H9 (cell line): Measurements from ENCODE around the gene ZBTB26. TPM values are rescaled to one million over a fixed set of nuclear protein-coding genes. Genes with fewer than 3 reads are reported as not detected.

ENCODE experiments used
- DNase-seq: peaks from one replicate; pipeline ENCODE4 v3.0.0-alpha.2; 2017
- H2AFZ ChIP-seq: one replicate; pipeline ENCODE4 v1.6.1; 2013; ENCODE audit warnings: mild to moderate bottlenecking, low read length, control low read depth, moderate library complexity
- H2AK5ac ChIP-seq: 2 replicates; pipeline ENCODE4 v1.6.1; 2013; ENCODE audit warnings: low read length, control low read depth, mixed read lengths; ENCODE audit not compliant: insufficient read length
- H2BK120ac ChIP-seq: one replicate; pipeline ENCODE4 v1.6.1; 2013; ENCODE audit warnings: low read depth, mild to moderate bottlenecking, low read length, control low read depth, inconsistent platforms; ENCODE audit not compliant: poor library complexity, severe bottlenecking
- H2BK12ac ChIP-seq: 2 replicates; pipeline ENCODE4 v1.6.1; 2013; ENCODE audit warnings: low read length, control low read depth, mixed read lengths, low read depth; ENCODE audit not compliant: insufficient read length
- H2BK15ac ChIP-seq: 2 replicates; pipeline ENCODE4 v1.6.1; 2013; ENCODE audit warnings: low read depth, low read length, control low read depth
- H2BK20ac ChIP-seq: one replicate; pipeline ENCODE4 v1.6.1; 2013; ENCODE audit warnings: low read depth, mild to moderate bottlenecking, low read length, control low read depth, inconsistent platforms; ENCODE audit not compliant: poor library complexity, severe bottlenecking
- H2BK5ac ChIP-seq: 2 replicates; pipeline ENCODE4 v1.6.1; 2013; ENCODE audit warnings: low read length, control low read depth, mixed read lengths; ENCODE audit not compliant: insufficient read length
- H3K14ac ChIP-seq: 2 replicates; pipeline ENCODE4 v1.6.1; 2013; ENCODE audit warnings: low read length, control low read depth; ENCODE audit not compliant: insufficient read depth
- H3K18ac ChIP-seq: 2 replicates; pipeline ENCODE4 v1.6.1; 2013; ENCODE audit warnings: low read depth, mild to moderate bottlenecking, mixed read lengths, low read length, control low read depth; ENCODE audit not compliant: insufficient read length
- H3K23ac ChIP-seq: 2 replicates; pipeline ENCODE4 v1.6.1; 2013; ENCODE audit warnings: low read length, control low read depth, mixed read lengths, low read depth; ENCODE audit not compliant: insufficient read length
- H3K23me2 ChIP-seq: 2 replicates; pipeline ENCODE4 v1.6.1; 2013; ENCODE audit warnings: low read depth, mild to moderate bottlenecking, mixed read lengths, low read length, control low read depth; ENCODE audit not compliant: insufficient read length, poor library complexity, severe bottlenecking
- H3K27ac ChIP-seq: 2 replicates; pipeline ENCODE4 v1.5.1; 2013; ENCODE audit warnings: low read length, control low read depth, mixed read lengths, low read depth; ENCODE audit not compliant: insufficient read length
- H3K27me3 ChIP-seq: 2 replicates; pipeline ENCODE4 v1.6.1; 2013; ENCODE audit warnings: low read length, control low read depth, inconsistent platforms; ENCODE audit not compliant: insufficient read depth
- H3K4ac ChIP-seq: 2 replicates; pipeline ENCODE4 v1.6.1; 2013; ENCODE audit warnings: low read depth, mild to moderate bottlenecking, control low read depth, inconsistent platforms, low read length, moderate library complexity
- H3K4me1 ChIP-seq: 2 replicates; pipeline ENCODE4 v1.6.1; 2013; ENCODE audit warnings: low read length, control low read depth, inconsistent platforms; ENCODE audit not compliant: insufficient read depth
- H3K4me2 ChIP-seq: 2 replicates; pipeline ENCODE4 v1.6.1; 2013; ENCODE audit warnings: low read length, control low read depth, mixed read lengths; ENCODE audit not compliant: insufficient read length, insufficient read depth
- H3K56ac ChIP-seq: 2 replicates; pipeline ENCODE4 v1.6.1; 2013; ENCODE audit warnings: low read depth, mild to moderate bottlenecking, mixed read lengths, low read length, control low read depth; ENCODE audit not compliant: insufficient read length
- H3K79me1 ChIP-seq: 2 replicates; pipeline ENCODE4 v1.6.1; 2013; ENCODE audit warnings: low read depth, mild to moderate bottlenecking, moderate library complexity, low read length, control low read depth, inconsistent platforms; ENCODE audit not compliant: insufficient read depth, poor library complexity, severe bottlenecking
- H3K79me2 ChIP-seq: 2 replicates; pipeline ENCODE4 v1.6.1; 2013; ENCODE audit warnings: low read length, control low read depth, inconsistent platforms; ENCODE audit not compliant: insufficient read depth
- H3K9ac ChIP-seq: 2 replicates; pipeline ENCODE4 v1.6.1; 2013; ENCODE audit warnings: low read length, control low read depth, mixed read lengths; ENCODE audit not compliant: insufficient read length; ENCODE audit errors: extremely low read depth
- H3K9me3 ChIP-seq: one replicate; pipeline ENCODE4 v1.6.1; 2013; ENCODE audit warnings: low read depth, low read length, inconsistent platforms; ENCODE audit not compliant: control insufficient read depth
- H3T11ph ChIP-seq: one replicate; pipeline ENCODE4 v1.6.1; 2013; ENCODE audit warnings: mild to moderate bottlenecking, low read length, control low read depth, inconsistent platforms
- H4K20me1 ChIP-seq: one replicate; pipeline ENCODE4 v1.6.1; 2013; ENCODE audit not compliant: control insufficient read depth, insufficient read length, insufficient read depth
- H4K5ac ChIP-seq: 2 replicates; pipeline ENCODE4 v1.6.1; 2013; ENCODE audit warnings: low read depth, mild to moderate bottlenecking, mixed read lengths, low read length, control low read depth; ENCODE audit not compliant: insufficient read length
- H4K8ac ChIP-seq: replicated peaks from 2 replicates; pipeline ENCODE4 v1.6.1; 2013; ENCODE audit warnings: low read length, control low read depth, mixed read lengths, low read depth; ENCODE audit not compliant: insufficient read length
- H4K91ac ChIP-seq: 2 replicates; pipeline ENCODE4 v1.6.1; 2013; ENCODE audit warnings: low read depth, mild to moderate bottlenecking, moderate library complexity, mixed read lengths, low read length, control low read depth; ENCODE audit not compliant: insufficient read length
- H3K27ac Mint-ChIP-seq, 3 experiments: 2 replicates in 2 of 3; 3 replicates in 1 of 3; pipeline ENCODE4 v1.8.0; 2020 to 2021; ENCODE audit warnings: mixed read lengths in 3 of 3, mild to moderate bottlenecking in 1 of 3, moderate library complexity in 1 of 3
- H3K27me3 Mint-ChIP-seq: 2 replicates; pipeline ENCODE4 v1.8.0; 2021; ENCODE audit warnings: low read depth, mild to moderate bottlenecking, moderate library complexity, mixed read lengths
- H3K36me3 Mint-ChIP-seq, 3 experiments: 2 replicates in 2 of 3; 3 replicates in 1 of 3; pipeline ENCODE4 v1.8.0; 2020 to 2021; ENCODE audit warnings: low read depth in 3 of 3, mixed read lengths in 3 of 3; ENCODE audit not compliant: insufficient read depth in 1 of 3
- H3K4me1 Mint-ChIP-seq, 2 experiments: 2 replicates each; pipeline ENCODE4 v1.8.0; 2020; ENCODE audit warnings: mixed read lengths in 2 of 2
- H3K4me3 Mint-ChIP-seq, 2 experiments: 2 replicates in 1 of 2; 3 replicates in 1 of 2; pipeline ENCODE4 v1.8.0; 2020 to 2021; ENCODE audit warnings: mild to moderate bottlenecking in 2 of 2, mixed read lengths in 2 of 2, moderate library complexity in 1 of 2
- H3K9me3 Mint-ChIP-seq, 2 experiments: 2 replicates in 1 of 2; 3 replicates in 1 of 2; pipeline ENCODE4 v1.8.0; 2020; ENCODE audit warnings: mild to moderate bottlenecking in 2 of 2, mixed read lengths in 2 of 2, moderate library complexity in 1 of 2
- WGBS: extraction: QIAGEN DNeasy Blood & Tissue Kit; methylation state at CpG from one replicate; pipeline ENCODE4 v1.1.7; 2013; ENCODE audit warnings: missing lambda C conversion rate, low lambda C conversion rate, mixed read lengths; ENCODE audit not compliant: insufficient read length; ENCODE audit errors: extremely low coverage; 5-methylcytosine and 5-hydroxymethylcytosine counted together
- total RNA-seq: library from RNA; stranded (reverse); gene quantifications from 2 replicates; pipeline ENCODE4 v1.2.1, GENCODE V29; 2021
- TF ChIP-seq, protein P1 (sequence below): fragments of 200-600 bp; sonication (generic); conservative IDR thresholded peaks from 3 replicates; pipeline ENCODE4 v1.8.0; 2021; ENCODE audit warnings: antibody characterized with exemption, mild to moderate bottlenecking

The ZBTB26 gene
- total RNA-seq, 1 experiment from 2014 or later = 5.8 TPM

DNA sequence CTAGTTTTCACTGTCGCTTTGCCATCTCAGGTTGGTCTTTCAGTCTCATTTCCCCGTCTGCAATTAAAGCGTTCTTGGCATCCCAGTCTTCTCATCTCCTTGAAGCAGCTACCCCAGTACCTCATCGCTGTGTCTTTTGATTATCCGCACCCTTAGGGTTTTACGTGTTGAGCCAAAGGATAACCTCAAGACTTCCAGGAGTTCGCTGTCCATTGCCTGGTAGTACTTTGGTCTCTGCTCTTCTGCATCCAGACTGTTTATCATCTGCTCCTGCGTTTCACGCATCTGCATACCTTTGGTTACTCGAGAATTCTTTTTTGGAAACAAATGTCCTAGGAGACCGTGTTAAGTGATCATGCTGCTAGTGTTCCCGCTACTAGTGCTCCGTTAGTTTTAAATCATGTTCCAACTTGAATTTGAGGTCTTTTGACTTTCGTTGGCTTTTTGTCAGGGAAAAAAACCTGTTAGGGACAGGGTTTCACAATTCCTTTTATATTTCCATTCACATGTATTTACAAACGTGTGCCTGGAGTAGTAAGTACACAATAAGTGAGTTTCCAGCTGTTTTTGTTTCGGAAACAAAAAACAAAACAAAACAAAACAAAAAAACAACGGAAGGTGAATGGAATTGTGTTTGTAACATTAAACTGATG lies 10.4 kb upstream of the ZBTB26 start:
- Histone ChIP-seq H3K23ac (no peak overlapping the region), H2AFZ (no peak overlapping the region), H4K5ac (no peak overlapping the region), H4K20me1 (no peaks in the 10 kb centered on the region), H3K27ac (peak overlapping the region; percentile 10), H3T11ph (no peak overlapping the region), H3K79me2 (peaks cover 22% of the 10 kb centered on the region; the same call in 1 of the 2 replicates), H3K56ac (no peak overlapping the region), H3K9ac (peak overlapping the region; percentile 91), H3K4me1 (peaks cover 2% of the 10 kb centered on the region; the same call in 1 of the 2 replicates), H3K9me3 (no peaks in the 10 kb centered on the region), H3K14ac (peak overlapping the region; percentile 41; the same call in 1 of the 2 replicates), H2BK12ac (no peak overlapping the region), H3K4ac (no peak overlapping the region), H4K8ac (no peak overlapping the region), H3K23me2 (peaks cover 3% of the 10 kb centered on the region), H3K79me1 (no peaks in the 10 kb centered on the region), H3K18ac (no peak overlapping the region), H4K91ac (no peak overlapping the region), H2BK5ac (no peak overlapping the region), H2BK120ac (no peak overlapping the region), H3K27me3 (no peaks in the 10 kb centered on the region), H2AK5ac (no peak overlapping the region), H2BK20ac (no peak overlapping the region), H2BK15ac (no peak overlapping the region), H3K4me2 (peak overlapping the region; percentile 70)
- Mint-ChIP-seq H3K27ac (peak overlapping the region; percentile 97 to 99 (median 99)), H3K27me3 (no peaks in the 10 kb centered on the region), H3K4me1 (peaks cover 19 to 22% of the 10 kb centered on the region in 2 experiments), H3K4me3 (peak overlapping the region; percentile 91 to 94), H3K36me3 (peaks cover 6 to 20% (median 14%) of the 10 kb centered on the region in 3 experiments), H3K9me3 (no peaks in the 10 kb centered on the region)
- no peak for DNase-seq
- no CpG with 5 or more reads among the region's 17 CpGs for WGBS
- TF ChIP-seq, protein P1, sequence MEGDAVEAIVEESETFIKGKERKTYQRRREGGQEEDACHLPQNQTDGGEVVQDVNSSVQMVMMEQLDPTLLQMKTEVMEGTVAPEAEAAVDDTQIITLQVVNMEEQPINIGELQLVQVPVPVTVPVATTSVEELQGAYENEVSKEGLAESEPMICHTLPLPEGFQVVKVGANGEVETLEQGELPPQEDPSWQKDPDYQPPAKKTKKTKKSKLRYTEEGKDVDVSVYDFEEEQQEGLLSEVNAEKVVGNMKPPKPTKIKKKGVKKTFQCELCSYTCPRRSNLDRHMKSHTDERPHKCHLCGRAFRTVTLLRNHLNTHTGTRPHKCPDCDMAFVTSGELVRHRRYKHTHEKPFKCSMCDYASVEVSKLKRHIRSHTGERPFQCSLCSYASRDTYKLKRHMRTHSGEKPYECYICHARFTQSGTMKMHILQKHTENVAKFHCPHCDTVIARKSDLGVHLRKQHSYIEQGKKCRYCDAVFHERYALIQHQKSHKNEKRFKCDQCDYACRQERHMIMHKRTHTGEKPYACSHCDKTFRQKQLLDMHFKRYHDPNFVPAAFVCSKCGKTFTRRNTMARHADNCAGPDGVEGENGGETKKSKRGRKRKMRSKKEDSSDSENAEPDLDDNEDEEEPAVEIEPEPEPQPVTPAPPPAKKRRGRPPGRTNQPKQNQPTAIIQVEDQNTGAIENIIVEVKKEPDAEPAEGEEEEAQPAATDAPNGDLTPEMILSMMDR = no peak
